Measurements from ENCODE around the gene ATXN7L1. TPM values are rescaled to one million over a fixed set of nuclear protein-coding genes. Genes with fewer than 3 reads are reported as not detected.

Gene ATXN7L1, protein sequence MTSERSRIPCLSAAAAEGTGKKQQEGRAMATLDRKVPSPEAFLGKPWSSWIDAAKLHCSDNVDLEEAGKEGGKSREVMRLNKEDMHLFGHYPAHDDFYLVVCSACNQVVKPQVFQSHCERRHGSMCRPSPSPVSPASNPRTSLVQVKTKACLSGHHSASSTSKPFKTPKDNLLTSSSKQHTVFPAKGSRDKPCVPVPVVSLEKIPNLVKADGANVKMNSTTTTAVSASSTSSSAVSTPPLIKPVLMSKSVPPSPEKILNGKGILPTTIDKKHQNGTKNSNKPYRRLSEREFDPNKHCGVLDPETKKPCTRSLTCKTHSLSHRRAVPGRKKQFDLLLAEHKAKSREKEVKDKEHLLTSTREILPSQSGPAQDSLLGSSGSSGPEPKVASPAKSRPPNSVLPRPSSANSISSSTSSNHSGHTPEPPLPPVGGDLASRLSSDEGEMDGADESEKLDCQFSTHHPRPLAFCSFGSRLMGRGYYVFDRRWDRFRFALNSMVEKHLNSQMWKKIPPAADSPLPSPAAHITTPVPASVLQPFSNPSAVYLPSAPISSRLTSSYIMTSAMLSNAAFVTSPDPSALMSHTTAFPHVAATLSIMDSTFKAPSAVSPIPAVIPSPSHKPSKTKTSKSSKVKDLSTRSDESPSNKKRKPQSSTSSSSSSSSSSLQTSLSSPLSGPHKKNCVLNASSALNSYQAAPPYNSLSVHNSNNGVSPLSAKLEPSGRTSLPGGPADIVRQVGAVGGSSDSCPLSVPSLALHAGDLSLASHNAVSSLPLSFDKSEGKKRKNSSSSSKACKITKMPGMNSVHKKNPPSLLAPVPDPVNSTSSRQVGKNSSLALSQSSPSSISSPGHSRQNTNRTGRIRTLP
- total RNA-seq, result 15.5 and 18.9 TPM in 2 replicates

DNA sequence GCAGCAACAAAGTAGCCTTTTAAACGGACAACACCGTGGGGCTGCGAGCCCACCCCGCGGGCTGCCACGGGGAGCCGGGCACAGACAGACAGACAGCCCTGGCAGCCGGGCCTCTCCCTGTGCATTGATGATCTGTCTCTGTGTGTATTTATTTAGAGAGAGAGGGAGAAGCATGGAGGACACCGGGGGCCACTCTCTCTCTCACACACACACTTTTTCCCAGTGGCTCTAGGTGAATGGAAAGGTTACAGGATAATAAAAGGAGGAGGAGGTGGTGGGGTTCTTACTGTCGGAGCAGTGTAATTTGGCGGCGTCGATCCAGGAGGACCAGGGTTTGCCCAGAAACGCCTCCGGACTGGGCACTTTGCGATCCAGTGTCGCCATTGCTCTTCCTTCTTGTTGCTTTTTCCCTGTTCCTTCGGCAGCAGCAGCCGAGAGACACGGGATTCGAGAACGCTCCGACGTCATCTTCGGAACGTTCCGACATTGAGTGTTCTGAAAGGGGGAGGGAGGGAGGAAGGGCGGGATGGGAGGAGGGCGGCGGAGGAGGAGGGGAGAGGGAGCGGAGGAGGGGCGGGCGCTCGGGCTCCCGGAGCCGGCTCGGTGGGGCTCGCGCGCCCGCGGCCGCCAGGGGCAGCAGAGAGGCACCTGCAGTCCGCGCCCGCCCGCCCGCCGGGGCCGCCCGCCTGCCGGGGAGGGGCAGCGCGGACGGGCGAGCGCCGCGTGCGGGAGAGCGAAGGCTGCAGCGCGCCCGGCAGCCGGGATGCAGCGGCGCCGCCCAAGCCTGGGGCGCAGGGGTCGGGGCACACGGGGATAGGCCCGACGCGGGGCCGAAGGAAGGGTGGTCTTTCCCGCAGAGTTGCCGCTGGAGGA lies at the start of gene ATXN7L1:
TSS of gene ATXN7L1 (minus strand) at position 509 of the 873 bp plus-strand sequence. CDS start at position 468, 41 bp downstream.

DNA sequence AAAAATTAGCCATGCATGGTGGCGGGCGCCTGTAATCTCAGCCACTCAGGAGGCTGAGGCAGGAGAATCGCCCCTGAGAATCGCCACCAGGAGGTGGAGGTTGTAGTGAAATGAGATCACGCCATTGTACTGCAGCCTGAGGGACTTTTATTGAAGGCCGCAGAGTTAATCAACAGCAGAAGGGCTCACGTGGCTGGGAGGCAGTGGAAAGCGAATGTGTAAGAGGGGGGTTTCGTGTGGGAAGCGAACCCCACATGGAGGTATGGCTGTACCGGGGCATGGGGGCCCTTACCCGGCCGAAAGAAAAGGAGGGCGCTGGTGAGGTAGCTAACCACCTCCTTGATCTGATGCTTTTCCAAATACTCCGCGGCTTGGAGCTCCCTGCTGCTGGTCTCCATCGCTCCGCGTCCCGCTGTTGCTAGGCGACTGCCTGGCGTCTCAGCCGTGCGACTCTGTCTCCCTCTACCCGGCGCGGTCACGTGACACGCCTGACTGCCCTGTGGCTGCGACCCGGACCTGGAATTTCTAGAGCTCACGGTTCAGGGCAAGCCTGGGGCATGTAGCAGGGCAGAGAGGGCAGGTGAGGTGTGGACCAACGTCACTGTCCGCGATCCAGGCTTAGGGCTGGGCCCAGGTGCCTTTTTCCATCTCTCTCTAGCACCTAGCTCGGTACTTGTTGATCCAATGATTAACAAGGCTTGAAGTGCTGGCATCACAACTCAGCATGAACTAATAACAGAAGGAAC lies 295.2 kb downstream of the ATXN7L1 start, which contains the start of gene EFCAB10:
TSS of gene EFCAB10 (minus strand) at position 428 of the 746 bp plus-strand sequence. CDS start at position 398, 30 bp downstream.

Other genes with a start within 250 kb of the ATXN7L1 start
- 5.7 and 7.8 TPM in 2 replicates for gene CDHR3, start 86.7 kb upstream of the ATXN7L1 start, total RNA-seq
- gene SYPL1, start 235.7 kb upstream of the ATXN7L1 start, total RNA-seq, result 78.4 and 83.3 TPM in 2 replicates

Data from articular chondrocyte of knee joint (primary cell).